Measurements from ENCODE around the gene QDPR.

GRCh38 chr4:17437396-17437795, 74.5 kb downstream of the QDPR start:
- no peak for TF ChIP-seq POLR2A (IDR thresholded peaks at IDR 0.05; ENCODE audit: low read depth, low read length)
- no peak for TF ChIP-seq POLR2AphosphoS5 (IDR thresholded peaks at IDR 0.05; ENCODE audit: low read depth, low read length)
- no peak for TF ChIP-seq TAF1 (IDR thresholded peaks at IDR 0.05; ENCODE audit: low read depth, low read length)
- TF ChIP-seq POU2F2 (IDR thresholded peaks at IDR 0.05; ENCODE audit: low read depth, low read length) = no peak
- TF ChIP-seq PAX5 (IDR thresholded peaks at IDR 0.05; ENCODE audit: insufficient read depth, low read length, severe bottlenecking) = no peak
- TF ChIP-seq SPI1 (IDR thresholded peaks at IDR 0.05; ENCODE audit: low read depth, low read length) = no peak
